GM12873 (cell line): Measurements from ENCODE around the gene EPAS1.

Source experiments
- CTCF ChIP-seq: IDR thresholded peaks from 2 replicates; pipeline ENCODE4 v1.5.1; 2012; ENCODE audit warnings: low read depth, mild to moderate bottlenecking, moderate library complexity, low read length, control low read depth; ENCODE audit not compliant: insufficient read depth; ENCODE audit errors: missing control alignments

The EPAS1 gene

DNA sequence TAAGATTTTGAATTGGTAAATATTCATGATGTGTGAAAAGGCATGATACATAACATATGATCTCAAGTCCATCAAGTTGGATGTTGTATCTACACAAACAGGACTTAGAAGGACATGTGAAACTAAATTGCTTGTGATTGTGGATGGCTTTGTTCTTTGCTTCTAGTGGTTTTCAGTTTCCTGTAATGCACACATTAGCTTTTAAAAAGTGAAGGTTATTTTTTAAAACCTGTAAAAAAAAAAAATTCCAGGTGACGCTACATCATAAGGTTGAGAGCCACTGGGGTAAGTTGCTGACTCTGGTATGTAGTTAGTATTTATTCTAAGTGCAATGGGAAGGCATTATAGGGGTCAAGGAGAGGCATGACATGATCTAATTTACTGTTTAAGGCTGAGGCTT lies 133.8 kb downstream of the EPAS1 start:
- TF ChIP-seq CTCF = no peak

GRCh38 chr2:46431481-46432235 lies 134.5 kb downstream of the EPAS1 start:
- TF ChIP-seq CTCF = no peak

- TF ChIP-seq CTCF = no peak
Measured at GRCh38 chr2:46434851-46435273, 137.7 kb downstream of the EPAS1 start.

DNA sequence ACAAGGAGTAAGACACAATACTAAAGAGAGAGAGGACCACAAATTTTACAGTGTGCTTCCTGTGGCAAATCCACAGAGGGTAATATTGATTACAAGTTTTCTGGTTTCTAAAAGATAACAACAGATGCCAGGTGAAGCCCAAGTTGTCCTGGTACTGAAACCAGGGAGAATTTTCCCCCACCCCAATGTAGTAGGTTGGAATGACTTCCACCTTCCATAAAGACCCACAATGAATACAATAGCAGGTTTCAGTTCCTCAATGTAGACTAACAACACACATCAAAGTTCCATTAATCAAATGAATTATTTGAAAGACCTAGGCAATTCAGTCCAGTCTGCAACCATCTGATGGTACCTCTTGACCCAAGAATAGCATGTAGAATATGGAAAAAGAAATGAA lies 138.1 kb downstream of the EPAS1 start:
- TF ChIP-seq CTCF = no peak

GRCh38 chr2:46435796-46436360 lies 138.7 kb downstream of the EPAS1 start:
- TF ChIP-seq CTCF = no peak
